ENCODE measurements around the gene CNTN4.

The CNTN4 gene

DNA sequence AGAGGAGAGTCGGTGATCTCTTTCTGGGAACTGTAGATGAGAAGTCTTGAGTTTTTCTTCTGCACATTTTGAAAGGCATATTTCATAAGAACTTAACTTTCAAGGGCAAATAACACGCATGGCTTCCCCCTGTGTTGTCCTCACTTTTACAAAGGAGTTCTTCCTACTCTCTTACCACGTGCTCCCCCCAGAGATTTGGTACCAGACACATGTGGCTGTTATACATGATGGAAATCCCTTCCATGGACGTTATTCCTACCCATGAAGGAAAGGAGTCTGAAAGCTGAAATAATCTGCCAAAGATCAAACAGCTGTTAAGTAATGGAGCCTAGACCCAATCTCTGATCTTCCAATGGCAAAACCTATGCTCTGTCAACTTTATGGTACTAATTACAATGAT is 1007.1 kb downstream of the CNTN4 start:
- no peak for DNase-seq (ENCODE audit: low read depth, low spot score)
- no peak overlapping the region for H3K27ac ChIP-seq

DNA sequence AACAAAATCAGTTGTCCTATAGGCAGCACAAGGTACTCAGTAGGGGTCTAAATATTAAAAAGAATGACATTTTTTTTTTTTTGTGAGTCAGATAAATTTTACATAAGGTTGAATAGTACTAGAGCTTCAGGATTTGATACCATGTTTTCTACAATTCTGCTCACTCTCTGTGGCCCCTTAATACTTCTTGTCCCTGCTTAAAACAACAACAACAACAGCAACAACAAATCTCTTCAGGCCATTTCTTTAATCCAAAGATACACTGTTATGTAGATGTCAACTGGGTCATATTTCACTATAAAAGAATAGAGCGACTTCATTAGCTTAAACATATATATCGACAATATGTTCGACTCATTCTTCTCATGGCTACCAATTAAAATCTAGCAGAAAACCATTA is 1008.5 kb downstream of the CNTN4 start:
- DNase-seq (ENCODE audit: low read depth, low spot score): no peak

More for the DNA sequence above, 1008.5 kb downstream of the CNTN4 start:
- no peak overlapping the region for H3K27ac ChIP-seq

Measured in epithelial cell of prostate (primary cell).